ENCODE results near the gene RNF144A. TPM values are rescaled to one million over a fixed set of nuclear protein-coding genes. Genes with fewer than 3 reads are reported as not detected.
"Not testable (repeated sequence)": the region's sequence is repeated elsewhere in the genome, so short reads cannot be mapped to it uniquely, and the experiment has no call there.

Gene RNF144A
- polyA plus RNA-seq, 10 donors = 17.5 to 33.1 (median 22.6) TPM

DNA sequence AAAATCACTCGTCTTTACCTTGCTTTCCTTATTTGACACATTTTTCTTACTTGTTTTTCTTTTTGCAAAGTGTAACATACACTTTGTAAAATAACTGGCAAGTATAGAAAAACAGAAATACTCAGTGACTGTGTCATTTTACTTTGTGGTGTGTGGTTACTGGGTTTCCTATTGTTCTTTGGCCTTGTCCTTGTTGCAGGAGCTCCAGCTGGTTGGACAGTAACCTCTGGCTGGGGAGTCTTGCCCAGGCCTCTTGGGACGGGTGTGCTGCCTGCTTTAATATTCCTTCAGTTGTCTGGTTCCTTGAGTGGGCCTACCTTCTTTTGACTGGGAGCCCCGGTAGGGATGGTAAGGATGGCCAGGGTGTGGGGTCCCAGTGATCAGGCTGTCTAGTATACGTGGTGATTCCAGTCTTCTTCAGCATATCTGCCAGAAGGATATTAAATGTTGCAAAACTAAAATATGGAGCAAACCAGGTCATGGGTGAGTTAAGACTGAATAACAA is 53.8 kb downstream of the RNF144A start:
- DNase-seq = no peak

GRCh38 chr2:6971502-6971901 is 54.3 kb downstream of the RNF144A start:
- no peak for DNase-seq

- no peak for DNase-seq
Observed at GRCh38 chr2:6972067-6972710, 55.0 kb downstream of the RNF144A start.

GRCh38 chr2:6973895-6974545 is 56.8 kb downstream of the RNF144A start:
- DNase-seq = no peak

- DNase-seq = no peak
Observed at GRCh38 chr2:6975988-6976387, 58.8 kb downstream of the RNF144A start.

- peak in 2 of 3 donors; percentile 45 to 55 for DNase-seq
Observed at GRCh38 chr2:6977113-6977741, 60.0 kb downstream of the RNF144A start.

GRCh38 chr2:6977786-6978185 is 60.6 kb downstream of the RNF144A start:
- no peak for DNase-seq

- no peak for DNase-seq
Observed at GRCh38 chr2:6978991-6979390, 61.8 kb downstream of the RNF144A start.

DNA sequence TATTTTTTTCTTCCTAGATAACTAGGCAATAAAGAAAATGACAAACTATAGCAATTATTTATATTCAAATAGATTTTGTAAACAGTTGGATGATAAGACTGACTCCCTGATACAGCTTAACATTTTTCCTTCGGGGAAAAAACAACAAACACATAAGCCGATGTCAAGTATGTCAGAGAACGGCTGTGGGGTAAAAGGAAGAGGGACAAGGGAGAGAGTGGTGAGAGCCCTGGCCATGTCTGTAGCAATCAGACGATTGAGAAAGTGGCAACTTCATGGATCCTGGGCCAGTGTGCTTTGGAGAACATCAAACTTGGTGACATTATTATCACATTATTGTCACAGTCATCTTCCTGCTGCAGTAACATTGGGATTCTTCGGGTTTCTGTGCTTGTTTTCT is 65.2 kb downstream of the RNF144A start:
- no peak for DNase-seq

- DNase-seq = peak in 1 of 3 donors; percentile 20
Observed at GRCh38 chr2:6982934-6983589, 65.8 kb downstream of the RNF144A start.

GRCh38 chr2:6986301-6986911 is 69.2 kb downstream of the RNF144A start:
- DNase-seq = peak in 1 of 3 donors; percentile 32

GRCh38 chr2:6986912-6987361 is 69.7 kb downstream of the RNF144A start:
- DNase-seq = peak in 1 of 3 donors; percentile 59

DNA sequence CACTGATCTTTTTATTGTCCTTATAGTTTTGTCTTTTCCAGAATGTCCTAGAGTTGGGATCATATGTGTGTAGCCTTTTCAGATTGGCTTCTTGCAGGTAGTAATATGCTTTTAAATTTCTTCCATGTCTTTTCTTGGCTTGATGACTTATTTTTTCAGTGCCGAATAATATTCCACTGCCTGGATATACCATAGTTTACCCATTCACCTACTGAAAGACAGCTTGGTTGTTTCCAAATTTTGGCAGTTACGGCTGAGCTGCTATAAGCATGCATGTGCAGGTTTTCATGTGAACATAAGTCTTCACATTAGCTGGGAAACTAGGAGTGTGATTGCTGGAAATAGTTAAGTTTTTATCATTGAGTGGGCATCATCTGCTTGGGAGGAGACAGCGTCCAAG is 73.7 kb downstream of the RNF144A start:
- DNase-seq = no peak

- no peak for DNase-seq
Observed at GRCh38 chr2:6992794-6993228, 75.6 kb downstream of the RNF144A start.

GRCh38 chr2:6993229-6993640 is 76.0 kb downstream of the RNF144A start:
- peak in 1 of 3 donors; percentile 50 for DNase-seq

- peak in 1 of 3 donors; percentile 15 for DNase-seq
Observed at GRCh38 chr2:6993936-6994335, 76.7 kb downstream of the RNF144A start.

GRCh38 chr2:6994536-6995128 is 77.4 kb downstream of the RNF144A start:
- peak in 1 of 3 donors; percentile 46 for DNase-seq

DNA sequence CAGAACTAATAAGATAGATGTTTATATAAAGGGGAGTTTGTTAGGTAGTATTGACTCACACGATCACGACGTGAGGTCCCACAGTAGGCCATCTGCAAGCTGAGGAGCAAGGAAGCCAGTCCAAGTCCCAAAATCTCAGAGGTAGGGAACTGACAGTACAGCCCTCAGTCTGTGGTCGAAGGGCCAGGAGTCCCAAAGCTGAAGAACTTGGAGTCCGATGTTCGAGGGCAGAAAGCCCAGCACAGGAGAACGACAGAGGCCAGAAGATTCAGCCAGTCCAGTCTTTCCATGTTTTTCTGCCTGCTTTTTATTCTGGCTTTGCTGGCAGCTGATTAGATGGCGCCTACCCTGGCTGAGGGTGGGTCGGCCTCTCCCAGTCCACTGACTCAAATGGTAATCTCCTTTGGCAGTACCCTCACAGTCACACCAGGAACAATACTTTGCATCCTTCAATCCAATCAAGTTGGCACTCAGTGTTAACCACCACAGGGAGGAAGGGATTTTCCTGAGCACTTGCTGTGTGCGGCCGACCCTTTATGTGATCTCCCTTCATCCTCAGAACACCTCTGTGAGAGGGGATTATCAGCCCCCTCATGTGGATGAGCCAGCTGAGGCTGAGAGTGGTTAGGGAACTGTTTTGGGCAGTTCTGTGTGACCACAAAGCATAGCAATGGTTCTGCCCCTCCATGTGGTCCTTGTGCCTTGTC is 78.3 kb downstream of the RNF144A start:
- no peak for DNase-seq

DNA sequence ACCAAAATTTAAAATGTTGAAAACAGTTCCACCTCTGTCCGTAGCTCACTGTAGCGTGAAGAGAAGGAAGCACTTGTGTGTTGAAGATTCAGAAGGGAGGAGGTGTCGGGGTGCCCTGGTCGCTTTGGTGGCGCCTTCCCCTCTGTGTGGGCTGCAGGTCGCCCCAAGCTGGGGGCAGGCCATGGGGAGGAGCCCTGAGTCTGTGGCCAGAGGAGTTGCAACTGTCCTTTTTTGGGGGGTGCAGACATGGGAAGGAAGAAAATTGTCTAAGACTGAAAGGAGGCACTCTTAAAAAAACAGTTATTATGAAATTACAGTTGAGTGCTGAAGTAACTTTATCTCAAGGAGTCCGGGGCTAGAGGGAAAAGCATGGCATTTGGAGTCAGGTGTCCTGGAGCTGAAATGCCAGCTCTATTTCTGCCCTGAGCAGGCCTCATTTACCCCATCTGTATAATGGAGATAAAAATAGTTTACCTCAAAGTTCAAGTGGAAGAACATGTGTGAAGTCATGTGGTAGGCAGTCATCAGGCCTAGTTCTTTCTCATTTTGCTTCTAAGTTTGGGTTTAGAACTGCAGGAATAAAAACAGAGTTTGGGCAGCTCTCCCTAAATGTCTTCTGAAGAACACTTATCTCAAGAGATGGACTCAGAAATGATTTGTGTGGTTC is 82.1 kb downstream of the RNF144A start:
- no peak for DNase-seq

- DNase-seq = not testable (repeated sequence)
Observed at GRCh38 chr2:7001395-7001794, 84.2 kb downstream of the RNF144A start.
